ENCODE measurements around the gene BCORL1. TPM values are rescaled to one million over a fixed set of nuclear protein-coding genes. Genes with fewer than 3 reads are reported as not detected.

BCORL1 gene
- total and polyA plus RNA-seq, 2 donors from 2014 or later: 3.9 to 14.1 TPM

DNA sequence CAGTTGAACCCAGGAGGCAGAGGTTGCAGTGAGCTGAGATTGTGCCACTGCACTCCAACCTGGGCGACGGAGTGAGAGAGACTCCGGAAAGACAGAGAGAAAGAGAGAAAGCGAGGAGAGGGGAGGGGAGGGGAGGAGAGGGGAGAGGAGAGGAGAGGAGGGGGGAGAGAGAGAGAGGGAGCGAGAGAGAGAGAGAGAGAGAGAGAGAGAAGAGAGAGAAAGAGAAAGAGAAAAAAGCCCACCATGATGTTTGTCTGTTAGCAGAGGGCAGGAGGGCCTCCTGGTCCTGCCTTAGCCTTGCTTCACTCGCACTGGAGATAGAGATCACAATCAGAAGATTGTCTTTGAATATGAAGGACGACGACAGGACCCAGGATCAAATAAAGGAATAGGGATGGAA, 18.7 kb upstream of the BCORL1 start:
- TF ChIP-seq, protein P1, sequence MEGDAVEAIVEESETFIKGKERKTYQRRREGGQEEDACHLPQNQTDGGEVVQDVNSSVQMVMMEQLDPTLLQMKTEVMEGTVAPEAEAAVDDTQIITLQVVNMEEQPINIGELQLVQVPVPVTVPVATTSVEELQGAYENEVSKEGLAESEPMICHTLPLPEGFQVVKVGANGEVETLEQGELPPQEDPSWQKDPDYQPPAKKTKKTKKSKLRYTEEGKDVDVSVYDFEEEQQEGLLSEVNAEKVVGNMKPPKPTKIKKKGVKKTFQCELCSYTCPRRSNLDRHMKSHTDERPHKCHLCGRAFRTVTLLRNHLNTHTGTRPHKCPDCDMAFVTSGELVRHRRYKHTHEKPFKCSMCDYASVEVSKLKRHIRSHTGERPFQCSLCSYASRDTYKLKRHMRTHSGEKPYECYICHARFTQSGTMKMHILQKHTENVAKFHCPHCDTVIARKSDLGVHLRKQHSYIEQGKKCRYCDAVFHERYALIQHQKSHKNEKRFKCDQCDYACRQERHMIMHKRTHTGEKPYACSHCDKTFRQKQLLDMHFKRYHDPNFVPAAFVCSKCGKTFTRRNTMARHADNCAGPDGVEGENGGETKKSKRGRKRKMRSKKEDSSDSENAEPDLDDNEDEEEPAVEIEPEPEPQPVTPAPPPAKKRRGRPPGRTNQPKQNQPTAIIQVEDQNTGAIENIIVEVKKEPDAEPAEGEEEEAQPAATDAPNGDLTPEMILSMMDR (IDR thresholded peaks at IDR 0.05; ENCODE audit: borderline replicate concordance, extremely low read depth, insufficient read depth): no peak
- H3K9me3 ChIP-seq (ENCODE audit: control insufficient read depth in 2 of 3, insufficient read depth in 1 of 3, low read length in 3 of 3): no peaks in the 10 kb centered on the region
- no peak for FAIRE-seq
- H3K27ac ChIP-seq (ENCODE audit: low read depth in 2 of 2, low read length in 2 of 2): no peak overlapping the region
- no peak overlapping the region for H3K4me3 ChIP-seq (ENCODE audit: low read length in 3 of 3)
- H3K4me1 ChIP-seq (ENCODE audit: control insufficient read depth in 2 of 3, insufficient read depth in 2 of 3, low read depth in 1 of 3, low read length in 3 of 3): peaks cover 0 to 5% (median 0%) of the 10 kb centered on the region in 3 donors
- no peak overlapping the region for H3K9ac ChIP-seq (ENCODE audit: low read length in 3 of 3)
- no peaks in the 10 kb centered on the region for H3K27me3 ChIP-seq (ENCODE audit: control insufficient read depth, insufficient read depth, low read length)
- intact Hi-C loops (cut with DNase I): no loop called here
- H3K36me3 ChIP-seq (ENCODE audit: control insufficient read depth in 2 of 3, insufficient read depth in 3 of 3, low read length in 3 of 3): no peaks in the 10 kb centered on the region
- DNase-seq: no peak

DNA sequence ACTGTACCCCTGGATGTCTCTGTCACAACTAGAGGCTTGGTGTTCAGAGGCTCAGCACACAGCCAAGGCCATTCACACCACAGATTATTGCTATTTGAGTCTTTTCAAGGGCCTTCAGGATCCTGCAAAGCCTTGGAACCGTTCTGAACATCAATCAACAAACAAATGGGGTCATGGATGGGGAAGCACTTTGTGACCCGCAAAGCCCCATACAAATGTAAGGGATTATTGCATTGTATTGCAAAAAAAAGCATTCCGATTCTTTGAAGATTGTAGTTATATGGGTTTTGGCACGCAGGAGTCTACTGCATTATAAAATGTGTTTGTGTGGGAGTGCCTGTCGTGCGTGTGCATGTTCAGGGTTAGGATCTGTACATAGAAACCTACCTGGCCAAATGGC, 17.3 kb upstream of the BCORL1 start:
- Histone ChIP-seq H3K9ac (ENCODE audit: low read length in 3 of 3) (no peak overlapping the region), H3K27me3 (ENCODE audit: control insufficient read depth, insufficient read depth, low read length) (no peaks in the 10 kb centered on the region), H3K27ac (ENCODE audit: low read depth in 2 of 2, low read length in 2 of 2) (no peak overlapping the region), H3K4me3 (ENCODE audit: low read length in 3 of 3) (no peak overlapping the region), H3K36me3 (ENCODE audit: control insufficient read depth in 2 of 3, insufficient read depth in 3 of 3, low read length in 3 of 3) (no peaks in the 10 kb centered on the region), H3K9me3 (ENCODE audit: control insufficient read depth in 2 of 3, insufficient read depth in 1 of 3, low read length in 3 of 3) (no peaks in the 10 kb centered on the region), H3K4me1 (ENCODE audit: control insufficient read depth in 2 of 3, insufficient read depth in 2 of 3, low read depth in 1 of 3, low read length in 3 of 3) (peaks cover 0 to 5% (median 0%) of the 10 kb centered on the region in 3 donors)
- no peak for DNase-seq
- intact Hi-C loops (cut with DNase I): no loop called here
- FAIRE-seq: no peak
- TF ChIP-seq, protein P1 (IDR thresholded peaks at IDR 0.05; ENCODE audit: borderline replicate concordance, extremely low read depth, insufficient read depth): no peak

DNA sequence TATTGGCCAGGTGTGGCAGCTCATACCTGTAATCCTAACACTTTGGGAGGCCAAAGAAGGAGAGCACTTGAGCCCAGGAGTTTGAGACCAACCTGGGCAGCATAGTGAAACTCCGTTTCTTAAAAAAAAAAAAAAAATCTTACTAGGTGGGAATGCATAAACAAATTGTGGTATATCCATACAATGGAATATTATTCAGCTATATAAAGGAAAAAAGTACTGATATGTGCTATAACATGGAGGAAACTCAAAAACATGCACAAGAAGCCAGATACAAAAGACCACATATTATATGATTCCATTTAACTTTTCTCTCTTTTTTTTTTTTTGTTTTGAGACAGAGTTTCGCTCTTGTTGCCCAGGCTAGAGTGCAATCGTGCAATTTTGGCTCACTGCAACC, 13.5 kb upstream of the BCORL1 start:
- Histone ChIP-seq H3K36me3 (ENCODE audit: control insufficient read depth in 2 of 3, insufficient read depth in 3 of 3, low read length in 3 of 3) (no peaks in the 10 kb centered on the region), H3K4me3 (ENCODE audit: low read length in 3 of 3) (no peak overlapping the region), H3K9me3 (ENCODE audit: control insufficient read depth in 2 of 3, insufficient read depth in 1 of 3, low read length in 3 of 3) (no peaks in the 10 kb centered on the region), H3K27ac (ENCODE audit: low read depth in 2 of 2, low read length in 2 of 2) (no peak overlapping the region), H3K27me3 (ENCODE audit: control insufficient read depth, insufficient read depth, low read length) (no peaks in the 10 kb centered on the region), H3K4me1 (ENCODE audit: control insufficient read depth in 2 of 3, insufficient read depth in 2 of 3, low read depth in 1 of 3, low read length in 3 of 3) (no peaks in the 10 kb centered on the region), H3K9ac (ENCODE audit: low read length in 3 of 3) (no peak overlapping the region)
- FAIRE-seq (no peak), DNase-seq (no peak)
- TF ChIP-seq, protein P1 (IDR thresholded peaks at IDR 0.05; ENCODE audit: borderline replicate concordance, extremely low read depth, insufficient read depth): no peak
- intact Hi-C loops (cut with DNase I): no loop called here

DNA sequence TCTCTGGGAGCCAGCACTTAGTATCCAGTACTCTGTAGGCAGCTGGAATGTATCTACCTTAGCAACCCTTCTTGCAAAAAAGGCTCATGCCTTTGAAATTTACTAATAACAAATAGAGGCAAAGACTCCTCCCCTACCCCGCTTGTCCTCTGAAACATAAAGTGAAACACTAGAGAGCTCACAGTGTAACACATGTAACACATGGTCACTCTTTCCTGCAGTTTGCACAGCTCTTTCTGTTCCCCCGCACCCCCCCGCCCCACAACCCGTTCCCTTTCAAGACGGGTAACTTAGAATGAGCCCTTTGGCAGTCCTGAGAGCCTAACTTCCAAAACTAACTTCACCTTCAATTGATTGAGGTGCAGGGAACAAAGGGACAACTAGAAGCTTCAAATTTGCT, 6.0 kb upstream of the BCORL1 start:
- no peak for DNase-seq
- intact Hi-C loops (cut with DNase I): no loop called here
- no peak overlapping the region for H3K4me3 ChIP-seq (ENCODE audit: low read length in 3 of 3)
- TF ChIP-seq, protein P1 (IDR thresholded peaks at IDR 0.05; ENCODE audit: borderline replicate concordance, extremely low read depth, insufficient read depth): no peak
- H3K27me3 ChIP-seq (ENCODE audit: control insufficient read depth, insufficient read depth, low read length): no peaks in the 10 kb centered on the region
- H3K36me3 ChIP-seq (ENCODE audit: control insufficient read depth in 2 of 3, insufficient read depth in 3 of 3, low read length in 3 of 3): no peaks in the 10 kb centered on the region
- no peak overlapping the region for H3K27ac ChIP-seq (ENCODE audit: low read depth in 2 of 2, low read length in 2 of 2)
- no peak for FAIRE-seq
- no peak overlapping the region for H3K9ac ChIP-seq (ENCODE audit: low read length in 3 of 3)
- H3K4me1 ChIP-seq (ENCODE audit: control insufficient read depth in 2 of 3, insufficient read depth in 2 of 3, low read depth in 1 of 3, low read length in 3 of 3): no peaks in the 10 kb centered on the region
- no peaks in the 10 kb centered on the region for H3K9me3 ChIP-seq (ENCODE audit: control insufficient read depth in 2 of 3, insufficient read depth in 1 of 3, low read length in 3 of 3)

All from kidney (tissue), 14 donors.